ENCODE data around the gene RNF114. TPM values are rescaled to one million over a fixed set of nuclear protein-coding genes. Genes with fewer than 3 reads are reported as not detected.
A peak's percentile ranks its signal among the peaks of the same experiment; 100 is the strongest.

Gene RNF114
- total RNA-seq, 1 experiment from 2014 or later = 88.1 TPM

GRCh38 chr20:49915380-49916145 lies 20.6 kb upstream of the RNF114 start, which contains the start of gene SPATA2:
Gene SPATA2, minus strand, starts transcription at chr20:49915529. Its CDS starts 7,039 bp downstream, at chr20:49908490.
- Mint-ChIP-seq H3K9me3 (no peaks in the 10 kb centered on the region), H3K36me3 (no peaks in the 10 kb centered on the region), H3K27ac (peak within 1 kb of the TSS; percentile 100), H3K4me1 (peaks cover 19% of the 10 kb centered on the region), H3K4me3 (peak within 1 kb of the TSS; percentile 98), H3K27me3 (ENCODE audit: low read depth) (peaks cover 6% of the 10 kb centered on the region; the same call in 1 of the 2 replicates)
- ChIA-PET POLR2A (interaction anchor here (0.7 to 1.3 kb wide), 2 partner anchors 23 to 170 kb away, joined by 3 to 7 read pairs; no protein-coding TSS in a partner anchor), CTCF (interaction anchor here (0.7 to 1.8 kb wide), 7 partner anchors 12 to 307 kb away, joined by 3 to 9 read pairs (median 3); partner anchors contain the start of gene SLC9A8)
- ATAC-seq (peak; percentile 86), DNase-seq (ENCODE audit: low spot score) (peak; percentile 93)
- TF ChIP-seq RELA (CRISPR knock-in tag; IDR thresholded peaks at IDR 0.05; ENCODE audit: borderline replicate concordance) = no peak
- no peak for TF ChIP-seq MYBL2 (CRISPR knock-in tag; IDR thresholded peaks at IDR 0.05)
- TF ChIP-seq, protein P1, sequence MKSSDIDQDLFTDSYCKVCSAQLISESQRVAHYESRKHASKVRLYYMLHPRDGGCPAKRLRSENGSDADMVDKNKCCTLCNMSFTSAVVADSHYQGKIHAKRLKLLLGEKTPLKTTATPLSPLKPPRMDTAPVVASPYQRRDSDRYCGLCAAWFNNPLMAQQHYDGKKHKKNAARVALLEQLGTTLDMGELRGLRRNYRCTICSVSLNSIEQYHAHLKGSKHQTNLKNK (CRISPR knock-in tag; IDR thresholded peaks at IDR 0.05) = no peak
- TF ChIP-seq, protein P2, sequence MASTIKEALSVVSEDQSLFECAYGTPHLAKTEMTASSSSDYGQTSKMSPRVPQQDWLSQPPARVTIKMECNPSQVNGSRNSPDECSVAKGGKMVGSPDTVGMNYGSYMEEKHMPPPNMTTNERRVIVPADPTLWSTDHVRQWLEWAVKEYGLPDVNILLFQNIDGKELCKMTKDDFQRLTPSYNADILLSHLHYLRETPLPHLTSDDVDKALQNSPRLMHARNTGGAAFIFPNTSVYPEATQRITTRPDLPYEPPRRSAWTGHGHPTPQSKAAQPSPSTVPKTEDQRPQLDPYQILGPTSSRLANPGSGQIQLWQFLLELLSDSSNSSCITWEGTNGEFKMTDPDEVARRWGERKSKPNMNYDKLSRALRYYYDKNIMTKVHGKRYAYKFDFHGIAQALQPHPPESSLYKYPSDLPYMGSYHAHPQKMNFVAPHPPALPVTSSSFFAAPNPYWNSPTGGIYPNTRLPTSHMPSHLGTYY (CRISPR knock-in tag; IDR thresholded peaks at IDR 0.05) = no peak
- TF ChIP-seq MXD4 (CRISPR knock-in tag; IDR thresholded peaks at IDR 0.05; ENCODE audit: borderline replicate concordance) = no peak
- TF ChIP-seq FOXP4 (CRISPR knock-in tag; IDR thresholded peaks at IDR 0.05) = 0 out of 2 replicates have a peak, but pooled peaks have one; percentile 45
- TF ChIP-seq, protein P3, sequence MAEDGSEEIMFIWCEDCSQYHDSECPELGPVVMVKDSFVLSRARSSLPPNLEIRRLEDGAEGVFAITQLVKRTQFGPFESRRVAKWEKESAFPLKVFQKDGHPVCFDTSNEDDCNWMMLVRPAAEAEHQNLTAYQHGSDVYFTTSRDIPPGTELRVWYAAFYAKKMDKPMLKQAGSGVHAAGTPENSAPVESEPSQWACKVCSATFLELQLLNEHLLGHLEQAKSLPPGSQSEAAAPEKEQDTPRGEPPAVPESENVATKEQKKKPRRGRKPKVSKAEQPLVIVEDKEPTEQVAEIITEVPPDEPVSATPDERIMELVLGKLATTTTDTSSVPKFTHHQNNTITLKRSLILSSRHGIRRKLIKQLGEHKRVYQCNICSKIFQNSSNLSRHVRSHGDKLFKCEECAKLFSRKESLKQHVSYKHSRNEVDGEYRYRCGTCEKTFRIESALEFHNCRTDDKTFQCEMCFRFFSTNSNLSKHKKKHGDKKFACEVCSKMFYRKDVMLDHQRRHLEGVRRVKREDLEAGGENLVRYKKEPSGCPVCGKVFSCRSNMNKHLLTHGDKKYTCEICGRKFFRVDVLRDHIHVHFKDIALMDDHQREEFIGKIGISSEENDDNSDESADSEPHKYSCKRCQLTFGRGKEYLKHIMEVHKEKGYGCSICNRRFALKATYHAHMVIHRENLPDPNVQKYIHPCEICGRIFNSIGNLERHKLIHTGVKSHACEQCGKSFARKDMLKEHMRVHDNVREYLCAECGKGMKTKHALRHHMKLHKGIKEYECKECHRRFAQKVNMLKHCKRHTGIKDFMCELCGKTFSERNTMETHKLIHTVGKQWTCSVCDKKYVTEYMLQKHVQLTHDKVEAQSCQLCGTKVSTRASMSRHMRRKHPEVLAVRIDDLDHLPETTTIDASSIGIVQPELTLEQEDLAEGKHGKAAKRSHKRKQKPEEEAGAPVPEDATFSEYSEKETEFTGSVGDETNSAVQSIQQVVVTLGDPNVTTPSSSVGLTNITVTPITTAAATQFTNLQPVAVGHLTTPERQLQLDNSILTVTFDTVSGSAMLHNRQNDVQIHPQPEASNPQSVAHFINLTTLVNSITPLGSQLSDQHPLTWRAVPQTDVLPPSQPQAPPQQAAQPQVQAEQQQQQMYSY (CRISPR knock-in tag; IDR thresholded peaks at IDR 0.05) = no peak
- peak; percentile 42; the same call in 1 of the 2 replicates for TF ChIP-seq PRRX2 (CRISPR knock-in tag; IDR thresholded peaks at IDR 0.05)
- TF ChIP-seq ZNF138 (CRISPR knock-in tag; conservative IDR thresholded peaks at IDR 0.05) = no peak
- TF ChIP-seq NFYB (CRISPR knock-in tag; conservative IDR thresholded peaks at IDR 0.05; ENCODE audit: low read depth) = no peak
- TF ChIP-seq ATF6 (CRISPR knock-in tag; IDR thresholded peaks at IDR 0.05) = no peak
- TF ChIP-seq ZNF425 (CRISPR knock-in tag; conservative IDR thresholded peaks at IDR 0.05) = no peak
- no peak for TF ChIP-seq OVOL2 (CRISPR knock-in tag; IDR thresholded peaks at IDR 0.05; ENCODE audit: borderline replicate concordance)
- TF ChIP-seq RORB (CRISPR knock-in tag; IDR thresholded peaks at IDR 0.05) = no peak
- TF ChIP-seq AFF4 (CRISPR knock-in tag; IDR thresholded peaks at IDR 0.05; ENCODE audit: borderline replicate concordance) = no peak
- TF ChIP-seq, protein P4, sequence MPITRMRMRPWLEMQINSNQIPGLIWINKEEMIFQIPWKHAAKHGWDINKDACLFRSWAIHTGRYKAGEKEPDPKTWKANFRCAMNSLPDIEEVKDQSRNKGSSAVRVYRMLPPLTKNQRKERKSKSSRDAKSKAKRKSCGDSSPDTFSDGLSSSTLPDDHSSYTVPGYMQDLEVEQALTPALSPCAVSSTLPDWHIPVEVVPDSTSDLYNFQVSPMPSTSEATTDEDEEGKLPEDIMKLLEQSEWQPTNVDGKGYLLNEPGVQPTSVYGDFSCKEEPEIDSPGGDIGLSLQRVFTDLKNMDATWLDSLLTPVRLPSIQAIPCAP (CRISPR knock-in tag; IDR thresholded peaks at IDR 0.05) = no peak
- TF ChIP-seq FOXJ3 (CRISPR knock-in tag; IDR thresholded peaks at IDR 0.05; ENCODE audit: borderline replicate concordance) = no peak
- no peak for TF ChIP-seq SOX15 (CRISPR knock-in tag; IDR thresholded peaks at IDR 0.05)
- no peak for TF ChIP-seq JAZF1 (CRISPR knock-in tag; IDR thresholded peaks at IDR 0.05)
- TF ChIP-seq GABPB1 (CRISPR knock-in tag; IDR thresholded peaks at IDR 0.05) = peak; percentile 95
